ENCODE results near the gene PBX1. TPM values are rescaled to one million over a fixed set of nuclear protein-coding genes. Genes with fewer than 3 reads are reported as not detected.

The PBX1 gene
- total and polyA plus RNA-seq, 2 donors (not counting 3 experiments of a cell fraction or from before 2014, with no cell fraction given) = 10.7 to 24.1 TPM

- FAIRE-seq = no peak
- H3K4me3 ChIP-seq (replicated peaks in 1 of 3; ENCODE audit: insufficient read depth in 1 of 3, low read depth in 1 of 3, low read length in 3 of 3) = no peak overlapping the region
- no peaks in the 10 kb centered on the region for H3K9me3 ChIP-seq (replicated peaks; ENCODE audit: control insufficient read depth, insufficient read depth, low read length)
- dilution Hi-C loops (cut with MboI; ENCODE audit: extremely low pct_ligation_motif_present, low sequenced_read_pairs) = no loop called here
- no peaks in the 10 kb centered on the region for H3K79me2 ChIP-seq (ENCODE audit: control insufficient read depth, insufficient read depth, low read length)
- no peaks in the 10 kb centered on the region for H3K4me1 ChIP-seq (ENCODE audit: control insufficient read depth, extremely low read depth, insufficient read depth, low read length)
- ChIA-PET POLR2A (no interaction called here), CTCF (no interaction called here)
- BruUV-seq (replicated peaks) = no TSS peak
- H3K27me3 ChIP-seq (ENCODE audit: control insufficient read depth in 2 of 2, insufficient read depth in 2 of 2, low read length in 2 of 2) = no peaks in the 10 kb centered on the region
- H3K27ac ChIP-seq (ENCODE audit: insufficient read depth, low read depth, low read length) = no peak overlapping the region
- no peaks in the 10 kb centered on the region for H3K9me1 ChIP-seq (replicated peaks; ENCODE audit: control insufficient read depth, extremely low read depth, insufficient read depth, low read length)
- no peaks in the 10 kb centered on the region for H4K20me1 ChIP-seq (replicated peaks; ENCODE audit: control insufficient read depth, extremely low read depth, insufficient read depth, low read length)
- no peak for DNase-seq (ENCODE audit: low read depth, low spot score)
- intact Hi-C loops (cut with micrococcal nuclease) = no loop called here
- no peaks in the 10 kb centered on the region for H3K36me3 ChIP-seq (ENCODE audit: control insufficient read depth in 2 of 2, extremely low read depth in 1 of 2, insufficient read depth in 2 of 2, low read length in 2 of 2)
- TF ChIP-seq POLR2AphosphoS5 (IDR thresholded peaks at IDR 0.05; ENCODE audit: insufficient read depth, low read depth, low read length) (no peak), POLR2A (IDR thresholded peaks at IDR 0.05; ENCODE audit: low read depth, low read length) (no peak), FOS (IDR thresholded peaks at IDR 0.05; ENCODE audit: borderline replicate concordance, insufficient read depth, low read length) (no peak), MYC (IDR thresholded peaks at IDR 0.05; ENCODE audit: low read depth, low read length) (no peak)
- TF ChIP-seq, protein P1, sequence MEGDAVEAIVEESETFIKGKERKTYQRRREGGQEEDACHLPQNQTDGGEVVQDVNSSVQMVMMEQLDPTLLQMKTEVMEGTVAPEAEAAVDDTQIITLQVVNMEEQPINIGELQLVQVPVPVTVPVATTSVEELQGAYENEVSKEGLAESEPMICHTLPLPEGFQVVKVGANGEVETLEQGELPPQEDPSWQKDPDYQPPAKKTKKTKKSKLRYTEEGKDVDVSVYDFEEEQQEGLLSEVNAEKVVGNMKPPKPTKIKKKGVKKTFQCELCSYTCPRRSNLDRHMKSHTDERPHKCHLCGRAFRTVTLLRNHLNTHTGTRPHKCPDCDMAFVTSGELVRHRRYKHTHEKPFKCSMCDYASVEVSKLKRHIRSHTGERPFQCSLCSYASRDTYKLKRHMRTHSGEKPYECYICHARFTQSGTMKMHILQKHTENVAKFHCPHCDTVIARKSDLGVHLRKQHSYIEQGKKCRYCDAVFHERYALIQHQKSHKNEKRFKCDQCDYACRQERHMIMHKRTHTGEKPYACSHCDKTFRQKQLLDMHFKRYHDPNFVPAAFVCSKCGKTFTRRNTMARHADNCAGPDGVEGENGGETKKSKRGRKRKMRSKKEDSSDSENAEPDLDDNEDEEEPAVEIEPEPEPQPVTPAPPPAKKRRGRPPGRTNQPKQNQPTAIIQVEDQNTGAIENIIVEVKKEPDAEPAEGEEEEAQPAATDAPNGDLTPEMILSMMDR (IDR thresholded peaks at IDR 0.05; ENCODE audit: extremely low read depth in 1 of 2, insufficient read depth in 1 of 2, low read depth in 1 of 2, low read length in 2 of 2) = no peak
- TF ChIP-seq, protein P2, sequence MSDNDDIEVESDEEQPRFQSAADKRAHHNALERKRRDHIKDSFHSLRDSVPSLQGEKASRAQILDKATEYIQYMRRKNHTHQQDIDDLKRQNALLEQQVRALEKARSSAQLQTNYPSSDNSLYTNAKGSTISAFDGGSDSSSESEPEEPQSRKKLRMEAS (IDR thresholded peaks at IDR 0.05; ENCODE audit: insufficient read depth, insufficient read length) = no peak
- no peak overlapping the region for H2AFZ ChIP-seq (ENCODE audit: low read depth, low read length)
- H3K9ac ChIP-seq (replicated peaks; ENCODE audit: extremely low read depth, insufficient read depth, low read length) = no peak overlapping the region
- H3K4me2 ChIP-seq (ENCODE audit: insufficient read depth, low read length) = no peak overlapping the region
Measured at GRCh38 chr1:164895026-164895912, 336.3 kb downstream of the PBX1 start.
